A549 (cell line): Measurements from ENCODE around the gene FLII. TPM values are rescaled to one million over a fixed set of nuclear protein-coding genes. Genes with fewer than 3 reads are reported as not detected.

ENCODE experiments used
- ATAC-seq, 2 experiments: fragments of 200-7000 bp in 1 of 2; fragments of >200 bp in 1 of 2; cut with Nextera tagmentation in 1 of 2; cut with Tn5 transposase in 1 of 2; 3 replicates each; pipeline versions ENCODE4 v1.8.0 to v1.9.1; 2018 to 2020; ENCODE audit warnings: mild to moderate bottlenecking in 1 of 2, moderate library complexity in 1 of 2
- CTCF ChIA-PET: fragments of 300-600 bp; sonication (Branson Sonifier 250); formaldehyde crosslinking; extraction: SDS; loops from one replicate; lab custom pipeline; 2021; ENCODE audit warnings: antibody characterized with exemption, inconsistent platforms; lab: Yijun Ruan, JAX
- POLR2A ChIA-PET: fragments of 350-600 bp; formaldehyde crosslinking; extraction: SDS; loops from one replicate; lab custom pipeline; 2021; ENCODE audit warnings: antibody characterized with exemption, inconsistent platforms; lab: Yijun Ruan, JAX
- DNase-seq, 2 experiments: peaks; one replicate each; pipeline versions ENCODE4 v3.0.0 to v3.0.0-alpha.2; 2011 to 2016; ENCODE audit warnings: low read depth in 1 of 2, low spot score in 1 of 2
- FAIRE-seq: peaks from 2 replicates; lab custom pipeline; 2011; peaks lifted over from hg19 to GRCh38; lab: Jason Lieb, UNC
- H3K27ac ChIP-seq, 2 experiments: fragments of >200 bp; sonication (Bioruptor Twin); formaldehyde crosslinking; 3 replicates each; pipeline ENCODE4 v1.5.1; 2016 to 2017
- H3K4me1 ChIP-seq: fragments of >200 bp; sonication (Bioruptor Twin); formaldehyde crosslinking; 3 replicates; pipeline ENCODE4 v1.6.1; 2016
- H3K4me2 ChIP-seq: fragments of >200 bp; sonication (Bioruptor Twin); formaldehyde crosslinking; 3 replicates; pipeline ENCODE4 v1.6.1; 2016
- H3K4me3 ChIP-seq: fragments of >200 bp; sonication (Bioruptor Twin); formaldehyde crosslinking; 3 replicates; pipeline ENCODE4 v1.5.1; 2016
- H3K9me3 ChIP-seq: fragments of >200 bp; sonication (Bioruptor Twin); formaldehyde crosslinking; 3 replicates; pipeline ENCODE4 v1.6.1; 2016
- BCL3 ChIP-seq: fragments of >200 bp; sonication (Bioruptor Twin); formaldehyde crosslinking; IDR thresholded peaks from 3 replicates; pipeline ENCODE4 v1.6.1; 2016
- CBX2 ChIP-seq: fragments of 200-600 bp; sonication (generic); IDR thresholded peaks from 2 replicates; pipeline ENCODE4 v1.6.1; 2016; ENCODE audit warnings: low read depth, mild to moderate bottlenecking, borderline replicate concordance
- CBX8 ChIP-seq: fragments of 200-600 bp; sonication (generic); IDR thresholded peaks from 2 replicates; pipeline ENCODE4 v1.6.1; 2016
- CEBPB ChIP-seq, 2 experiments: fragments of >200 bp in 1 of 2; sonication (Bioruptor Twin) in 1 of 2; formaldehyde crosslinking in 1 of 2; IDR thresholded peaks; 2 replicates each; pipeline ENCODE4 v1.6.1; 2012 to 2016
- ELK1 ChIP-seq: fragments of 150-350 bp; IDR thresholded peaks from 2 replicates; pipeline ENCODE4 v1.6.1; 2014; ENCODE audit warnings: low read depth, mild to moderate bottlenecking, low read length
- FOSL2 ChIP-seq, 2 experiments: fragments of 450-650 bp in 1 of 2; fragments of >200 bp in 1 of 2; sonication (Bioruptor Twin) in 1 of 2; formaldehyde crosslinking; IDR thresholded peaks; 2 replicates each; pipeline versions ENCODE4 v1.5.0 to v1.6.1; 2016 to 2020; ENCODE audit warnings: mild to moderate bottlenecking in 1 of 2, moderate library complexity in 1 of 2
- HEYL ChIP-seq: fragments of 250-450 bp; sonication (Bioruptor Pico); IDR thresholded peaks from 2 replicates; pipeline ENCODE4 v1.8.0; 2021; ENCODE audit warnings: mild to moderate bottlenecking, moderate library complexity
- HOXA7 ChIP-seq: fragments of 250-450 bp; sonication (Bioruptor Pico); IDR thresholded peaks from 2 replicates; pipeline ENCODE4 v1.5.0; 2020; ENCODE audit warnings: mild to moderate bottlenecking, moderate library complexity
- JUNB ChIP-seq: fragments of >200 bp; sonication (Bioruptor Twin); formaldehyde crosslinking; IDR thresholded peaks from 2 replicates; pipeline ENCODE4 v1.6.1; 2016
- KDM1A ChIP-seq: fragments of 200-600 bp; sonication (generic); IDR thresholded peaks from 2 replicates; pipeline ENCODE4 v1.6.1; 2016; ENCODE audit warnings: low read depth, mild to moderate bottlenecking
- KDM5A ChIP-seq: fragments of 200-600 bp; sonication (generic); IDR thresholded peaks from 2 replicates; pipeline ENCODE4 v1.6.1; 2016; ENCODE audit warnings: antibody characterized with exemption, mild to moderate bottlenecking
- MAFK ChIP-seq: fragments of 450-650 bp; IDR thresholded peaks from 2 replicates; pipeline ENCODE4 v1.6.1; 2014; ENCODE audit not compliant: partially characterized antibody
- PHF8 ChIP-seq: fragments of 200-600 bp; sonication (generic); IDR thresholded peaks from 2 replicates; pipeline ENCODE4 v1.6.1; 2016; ENCODE audit warnings: low read depth, mild to moderate bottlenecking, antibody characterized with exemption, moderate library complexity, borderline replicate concordance
- RARB ChIP-seq: fragments of 250-450 bp; sonication (Bioruptor Pico); IDR thresholded peaks from 2 replicates; pipeline ENCODE4 v1.8.0; 2021; ENCODE audit warnings: mild to moderate bottlenecking, moderate library complexity
- RFX5 ChIP-seq: fragments of 450-650 bp; IDR thresholded peaks from 2 replicates; pipeline ENCODE4 v1.7.1; 2014; ENCODE audit warnings: antibody characterized with exemption, mild to moderate bottlenecking, moderate library complexity
- SMC3 ChIP-seq: fragments of >200 bp; sonication (Bioruptor Twin); formaldehyde crosslinking; IDR thresholded peaks from 3 replicates; pipeline ENCODE4 v1.6.1; 2018; ENCODE audit warnings: inconsistent platforms
- SREBF2 ChIP-seq: fragments of 450-650 bp; IDR thresholded peaks from 2 replicates; pipeline ENCODE4 v1.6.1; 2014; ENCODE audit warnings: mild to moderate bottlenecking, moderate library complexity
- TFCP2L1 ChIP-seq: fragments of 250-450 bp; sonication (Bioruptor Pico); IDR thresholded peaks from 2 replicates; pipeline ENCODE4 v1.5.0; 2021; ENCODE audit warnings: mild to moderate bottlenecking
- ZC3H11A ChIP-seq: fragments of 450-650 bp; IDR thresholded peaks from 2 replicates; pipeline ENCODE4 v1.6.1; 2014; ENCODE audit warnings: antibody characterized with exemption, mild to moderate bottlenecking
- WGBS: methylation state at CpG from one replicate; pipeline ENCODE4 v1.1.6; 2017; ENCODE audit errors: missing lambda C conversion rate; 5-methylcytosine and 5-hydroxymethylcytosine counted together
- polyA plus RNA-seq, 4 experiments: library from polyadenylated mRNA; depleted of rRNA in 3 of 4; stranded (reverse); fragments of >200 nt; fragmentation: RNase III in 1 of 4; extraction: RNeasy Plus Mini Kit Qiagen cat#74134 plus additional on column Dnase treatment in 1 of 4; gene quantifications; 2 replicates in 3 of 4; 3 replicates in 1 of 4; pipeline ENCODE4 v1.2.3, GENCODE V29; 2011 to 2017
- TF ChIP-seq, protein P1 (sequence below): IDR thresholded peaks from 2 replicates; pipeline ENCODE4 v1.6.1; 2012; ENCODE audit warnings: low read depth, borderline replicate concordance
- TF ChIP-seq, protein P2 (sequence below): fragments of 250-450 bp; sonication (Bioruptor Pico); IDR thresholded peaks from 2 replicates; pipeline ENCODE4 v1.5.0; 2021; ENCODE audit warnings: mild to moderate bottlenecking, moderate library complexity, borderline replicate concordance
- TF ChIP-seq, protein P3 (sequence below): fragments of 450-650 bp; IDR thresholded peaks from 2 replicates; pipeline ENCODE4 v1.6.1; 2014; ENCODE audit warnings: antibody characterized with exemption

FLII gene
- polyA plus RNA-seq, 2 of the 4 experiments (the other 2 are of a cell fraction) = 253 to 280 TPM

DNA sequence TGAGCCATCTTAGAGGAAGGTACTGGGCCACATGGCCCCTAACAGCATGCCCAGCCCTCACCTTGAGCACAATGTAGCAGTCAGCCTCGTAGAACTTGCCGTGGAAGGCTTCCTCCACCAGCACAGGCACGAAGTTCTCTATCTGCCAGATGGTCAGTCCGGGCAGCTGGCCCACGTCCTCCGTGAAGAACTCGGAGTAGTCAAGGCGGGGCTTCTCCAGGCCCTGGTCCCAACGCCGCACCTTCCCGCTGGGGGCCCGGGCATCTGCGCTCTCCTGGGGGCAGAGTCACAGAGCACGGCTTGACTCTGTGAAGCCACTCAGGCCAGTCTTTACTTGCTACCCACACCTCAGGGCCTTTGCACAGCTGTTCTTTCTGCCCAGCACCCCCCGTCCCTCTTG is 7.3 kb downstream of the FLII start:
- no peak overlapping the region for H3K27ac ChIP-seq
- H3K4me2 ChIP-seq = no peak overlapping the region
- DNase-seq = no peak
- H3K4me3 ChIP-seq = no peak overlapping the region
- POLR2A ChIA-PET = no interaction called here
- CTCF ChIA-PET = interaction anchor here (1.6 to 6.8 kb wide), 3 partner anchors 12 to 33 kb away, joined by 3 to 103 read pairs (median 30); no protein-coding TSS in a partner anchor
- ATAC-seq = no peak
- WGBS = 95% methylated on average over 15 of the region's 15 CpGs
- TF ChIP-seq KDM5A (no peak), CBX8 (no peak), TFCP2L1 (CRISPR knock-in tag) (no peak), HOXA7 (no peak), SREBF2 (no peak)
- TF ChIP-seq, protein P1, sequence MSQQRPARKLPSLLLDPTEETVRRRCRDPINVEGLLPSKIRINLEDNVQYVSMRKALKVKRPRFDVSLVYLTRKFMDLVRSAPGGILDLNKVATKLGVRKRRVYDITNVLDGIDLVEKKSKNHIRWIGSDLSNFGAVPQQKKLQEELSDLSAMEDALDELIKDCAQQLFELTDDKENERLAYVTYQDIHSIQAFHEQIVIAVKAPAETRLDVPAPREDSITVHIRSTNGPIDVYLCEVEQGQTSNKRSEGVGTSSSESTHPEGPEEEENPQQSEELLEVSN = no peak
- peaks cover 10% of the 10 kb centered on the region; the same call in 2 of the 3 replicates for H3K4me1 ChIP-seq
- H3K9me3 ChIP-seq = no peaks in the 10 kb centered on the region
- FAIRE-seq = no peak

GRCh38 chr17:18250708-18251107 is 7.8 kb downstream of the FLII start:
- no peak for DNase-seq
- WGBS = 93% methylated on average over 10 of the region's 14 CpGs
- FAIRE-seq = no peak
- Histone ChIP-seq H3K4me2 (no peak overlapping the region), H3K9me3 (no peaks in the 10 kb centered on the region)
- no peak for TF ChIP-seq ELK1
- TF ChIP-seq, protein P2, sequence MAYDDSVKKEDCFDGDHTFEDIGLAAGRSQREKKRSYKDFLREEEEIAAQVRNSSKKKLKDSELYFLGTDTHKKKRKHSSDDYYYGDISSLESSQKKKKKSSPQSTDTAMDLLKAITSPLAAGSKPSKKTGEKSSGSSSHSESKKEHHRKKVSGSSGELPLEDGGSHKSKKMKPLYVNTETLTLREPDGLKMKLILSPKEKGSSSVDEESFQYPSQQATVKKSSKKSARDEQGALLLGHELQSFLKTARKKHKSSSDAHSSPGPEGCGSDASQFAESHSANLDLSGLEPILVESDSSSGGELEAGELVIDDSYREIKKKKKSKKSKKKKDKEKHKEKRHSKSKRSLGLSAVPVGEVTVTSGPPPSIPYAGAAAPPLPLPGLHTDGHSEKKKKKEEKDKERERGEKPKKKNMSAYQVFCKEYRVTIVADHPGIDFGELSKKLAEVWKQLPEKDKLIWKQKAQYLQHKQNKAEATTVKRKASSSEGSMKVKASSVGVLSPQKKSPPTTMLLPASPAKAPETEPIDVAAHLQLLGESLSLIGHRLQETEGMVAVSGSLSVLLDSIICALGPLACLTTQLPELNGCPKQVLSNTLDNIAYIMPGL = no peak
- TF ChIP-seq CEBPB (IDR thresholded peaks at IDR 0.05) = peak; percentile 9 to 47; a peak in 1 of 4 replicates
- TF ChIP-seq ZC3H11A = no peak
- no peak for TF ChIP-seq HEYL (CRISPR knock-in tag)
- no peak for TF ChIP-seq RARB (CRISPR knock-in tag)
- TF ChIP-seq FOSL2 (IDR thresholded peaks at IDR 0.05) = no peak
- no peak for TF ChIP-seq FOSL2 (CRISPR knock-in tag; IDR thresholded peaks at IDR 0.05)
- no peak for TF ChIP-seq MAFK
- TF ChIP-seq, all 56 proteins: peak for 1
- CTCF ChIA-PET = interaction anchor here (0.9 to 6.8 kb wide), 4 partner anchors 12 to 58 kb away, joined by 3 to 103 read pairs (median 16); no protein-coding TSS in a partner anchor
- H3K27ac ChIP-seq = no peak overlapping the region
- peaks cover 10% of the 10 kb centered on the region; the same call in 2 of the 3 replicates for H3K4me1 ChIP-seq
- POLR2A ChIA-PET = no interaction called here
- H3K4me3 ChIP-seq = no peak overlapping the region
- no peak for ATAC-seq

DNA sequence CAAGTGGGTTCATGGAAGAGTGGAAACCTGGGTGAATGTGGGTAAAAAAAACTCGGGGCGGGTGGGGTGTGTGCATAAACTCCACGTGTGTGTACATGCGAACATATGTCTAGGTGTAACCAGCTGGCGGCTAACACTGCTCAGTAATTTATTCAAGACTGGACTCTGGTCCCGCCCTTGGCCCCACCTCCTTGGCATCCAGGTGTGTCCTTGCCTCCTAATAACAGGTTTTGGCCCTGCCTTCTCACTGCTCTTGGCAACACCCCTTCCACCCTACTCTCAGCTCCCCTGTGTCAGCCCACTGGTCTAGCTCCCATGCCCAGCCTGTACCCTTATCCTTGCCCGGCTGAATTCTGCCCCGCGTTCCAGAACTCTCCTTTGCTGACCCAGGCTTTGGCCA is 8.3 kb downstream of the FLII start:
- 87% methylated on average over 9 of the region's 9 CpGs for WGBS
- ATAC-seq = no peak
- no peak overlapping the region for H3K4me3 ChIP-seq
- DNase-seq = no peak
- ChIA-PET POLR2A (no interaction called here), CTCF (interaction anchor here (0.9 to 6.8 kb wide), 4 partner anchors 13 to 58 kb away, joined by 3 to 103 read pairs (median 16); no protein-coding TSS in a partner anchor)
- no peak overlapping the region for H3K4me2 ChIP-seq
- H3K27ac ChIP-seq = no peak overlapping the region
- H3K9me3 ChIP-seq = no peaks in the 10 kb centered on the region
- peaks cover 10% of the 10 kb centered on the region; the same call in 2 of the 3 replicates for H3K4me1 ChIP-seq
- no peak for FAIRE-seq
- TF ChIP-seq, protein P3, sequence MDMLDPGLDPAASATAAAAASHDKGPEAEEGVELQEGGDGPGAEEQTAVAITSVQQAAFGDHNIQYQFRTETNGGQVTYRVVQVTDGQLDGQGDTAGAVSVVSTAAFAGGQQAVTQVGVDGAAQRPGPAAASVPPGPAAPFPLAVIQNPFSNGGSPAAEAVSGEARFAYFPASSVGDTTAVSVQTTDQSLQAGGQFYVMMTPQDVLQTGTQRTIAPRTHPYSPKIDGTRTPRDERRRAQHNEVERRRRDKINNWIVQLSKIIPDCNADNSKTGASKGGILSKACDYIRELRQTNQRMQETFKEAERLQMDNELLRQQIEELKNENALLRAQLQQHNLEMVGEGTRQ = no peak

- ATAC-seq = peak in 1 of 2 experiments; percentile 1; a peak in 2 of 6 replicates
- Histone ChIP-seq H3K27ac (0 out of 6 replicates have a peak overlapping the region, but pooled peaks of 1 of the 2 experiments have one; percentile 10), H3K4me3 (no peak overlapping the region), H3K4me1 (peaks cover 10% of the 10 kb centered on the region; the same call in 2 of the 3 replicates), H3K9me3 (no peaks in the 10 kb centered on the region), H3K4me2 (no peak overlapping the region)
- no peak for DNase-seq
- CTCF ChIA-PET = interaction anchor here (0.5 to 6.8 kb wide), 25 partner anchors 8 to 988 kb away, joined by 3 to 103 read pairs (median 4); partner anchors contain the start of genes FLII and MIEF2
- 90% methylated on average over 7 of the region's 7 CpGs for WGBS
- POLR2A ChIA-PET = no interaction called here
- no peak for FAIRE-seq
- no peak for TF ChIP-seq KDM1A
- TF ChIP-seq FOSL2 (IDR thresholded peaks at IDR 0.05) = no peak
- no peak for TF ChIP-seq FOSL2 (CRISPR knock-in tag; IDR thresholded peaks at IDR 0.05)
- no peak for TF ChIP-seq PHF8
- TF ChIP-seq JUNB = no peak
- TF ChIP-seq RFX5 = no peak
- TF ChIP-seq BCL3 = no peak
- TF ChIP-seq, protein P1 = no peak
- TF ChIP-seq SMC3 = no peak
- TF ChIP-seq CEBPB (IDR thresholded peaks at IDR 0.05) = no peak
- TF ChIP-seq, protein P3 = no peak
- no peak for TF ChIP-seq CBX2
Measured at GRCh38 chr17:18248811-18249210, 9.7 kb downstream of the FLII start.
